Naive thymus-derived CD4-positive, alpha-beta T cell (primary cell): ENCODE measurements around the gene ZNF419. TPM values are rescaled to one million over a fixed set of nuclear protein-coding genes. Genes with fewer than 3 reads are reported as not detected.
A peak's percentile ranks its signal among the peaks of the same experiment; 100 is the strongest.
"Not testable (repeated sequence)": the region's sequence is repeated elsewhere in the genome, so short reads cannot be mapped to it uniquely, and the experiment has no call there.

Experiments used
- ATAC-seq: fragments of 150-1000 bp; cut with Tn5 transposase; 2 replicates; pipeline ENCODE4 v1.10.0; 2021; ENCODE audit warnings: mild to moderate bottlenecking, moderate library complexity
- CTCF ChIA-PET: fragments of 350-600 bp; sonication (Branson Sonifier 250); formaldehyde crosslinking; loops from one replicate; lab custom pipeline; 2021; ENCODE audit warnings: antibody characterized with exemption; lab: Charles Lee
- POLR2A ChIA-PET: fragments of 350-600 bp; sonication (Branson Sonifier 250); formaldehyde crosslinking; loops from one replicate; lab custom pipeline; 2021; ENCODE audit warnings: antibody characterized with exemption, inconsistent platforms; lab: Charles Lee
- DNase-seq, 9 donors: peaks; one replicate each; pipeline versions ENCODE4 v3.0.0 to v3.0.0-alpha.2; 2020 to 2022; ENCODE audit warnings: mixed read lengths in 1 of 9
- H3K27ac ChIP-seq: one replicate; pipeline ENCODE4 v1.7.0; 2013; ENCODE audit warnings: mild to moderate bottlenecking, low read depth, low read length, moderate library complexity
- H3K27me3 ChIP-seq, 2 donors: one replicate each; pipeline ENCODE4 v1.7.0; 2013; ENCODE audit warnings: low read length in 2 of 2, mild to moderate bottlenecking in 2 of 2, moderate library complexity in 2 of 2; ENCODE audit not compliant: control insufficient read depth in 2 of 2, insufficient read depth in 2 of 2
- H3K36me3 ChIP-seq, 3 experiments: 1 replicate in 2 of 3; 2 replicates in 1 of 3; pipeline ENCODE4 v1.7.0; 2013; ENCODE audit warnings: low read length in 3 of 3, mild to moderate bottlenecking in 3 of 3, moderate library complexity in 1 of 3; ENCODE audit not compliant: insufficient read depth in 3 of 3, control insufficient read depth in 2 of 3
- H3K4me1 ChIP-seq, 2 donors: one replicate each; pipeline ENCODE4 v1.7.0; 2013; ENCODE audit warnings: low read length in 2 of 2, mild to moderate bottlenecking in 2 of 2, moderate library complexity in 1 of 2; ENCODE audit not compliant: control insufficient read depth in 2 of 2, insufficient read depth in 2 of 2
- H3K4me3 ChIP-seq: 2 replicates; pipeline ENCODE4 v1.7.0; 2013; ENCODE audit warnings: mild to moderate bottlenecking, low read length
- H3K9me3 ChIP-seq, 3 experiments: 1 replicate in 2 of 3; 2 replicates in 1 of 3; pipeline ENCODE4 v1.7.0; 2013; ENCODE audit warnings: low read length in 3 of 3; ENCODE audit not compliant: control insufficient read depth in 2 of 3
- H3K27ac Mint-ChIP-seq, 9 donors: one replicate each; pipeline ENCODE4 v1.8.0; 2020 to 2022; ENCODE audit warnings: mixed read lengths in 9 of 9, mild to moderate bottlenecking in 8 of 9, moderate library complexity in 5 of 9, inconsistent platforms in 2 of 9
- H3K27me3 Mint-ChIP-seq, 5 donors: one replicate each; pipeline ENCODE4 v1.8.0; 2021 to 2022; ENCODE audit warnings: mixed read lengths in 5 of 5, mild to moderate bottlenecking in 1 of 5
- H3K36me3 Mint-ChIP-seq, 5 donors: one replicate each; pipeline ENCODE4 v1.8.0; 2020 to 2022; ENCODE audit warnings: mixed read lengths in 5 of 5, mild to moderate bottlenecking in 3 of 5, inconsistent platforms in 1 of 5
- H3K4me1 Mint-ChIP-seq, 7 donors: one replicate each; pipeline ENCODE4 v1.8.0; 2020 to 2022; ENCODE audit warnings: mixed read lengths in 7 of 7, mild to moderate bottlenecking in 3 of 7, inconsistent platforms in 1 of 7
- H3K4me3 Mint-ChIP-seq, 10 donors: one replicate each; pipeline ENCODE4 v1.8.0; 2020 to 2022; ENCODE audit warnings: mild to moderate bottlenecking in 10 of 10, mixed read lengths in 10 of 10, moderate library complexity in 6 of 10, inconsistent platforms in 2 of 10
- H3K9me3 Mint-ChIP-seq, 11 donors: one replicate each; pipeline ENCODE4 v1.8.0; 2020 to 2022; ENCODE audit warnings: mixed read lengths in 11 of 11, mild to moderate bottlenecking in 4 of 11, inconsistent platforms in 1 of 11, moderate library complexity in 1 of 11
- intact Hi-C, 2 donors: fragments of 100-400 bp; cut with micrococcal nuclease; formaldehyde crosslinking; loops; one replicate each; pipeline ENCODE4 v1.15.1; 2023
- polyA plus RNA-seq, 2 donors: library from polyadenylated mRNA; unstranded; fragments of 300-500 nt; fragmentation: Illumina TruSeq; gene quantifications; one replicate each; pipeline ENCODE4 v1.2.3, GENCODE V29; 2021
- total RNA-seq, 6 experiments: library from RNA in 5 of 6; stranded (reverse) in 5 of 6; gene quantifications; 1 replicate in 5 of 6; 2 replicates in 1 of 6; pipeline ENCODE4 v1.2.3 and lab custom pipeline; 2021 to 2026

ZNF419 gene
- total and polyA plus RNA-seq, 7 experiments from 2014 or later: 7.0 to 27.6 (median 11.7) TPM

DNA sequence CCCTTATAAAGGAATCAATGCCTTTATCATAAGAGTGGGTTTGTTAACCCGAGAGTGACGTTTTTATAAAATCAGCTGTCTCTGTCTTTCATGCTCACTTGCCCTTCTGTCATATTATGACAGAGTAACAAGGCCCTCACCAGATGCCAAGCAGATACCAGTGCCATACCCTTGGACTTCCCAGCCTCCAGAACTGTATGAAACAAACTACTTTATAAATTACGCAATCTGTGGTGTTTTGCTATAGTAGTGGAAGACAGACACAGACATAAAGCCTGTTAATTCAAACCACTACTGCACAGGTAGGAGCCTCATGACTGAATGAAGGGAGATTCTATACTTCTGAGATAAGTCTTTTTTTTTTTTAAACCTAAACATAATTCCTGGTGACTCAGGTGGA lies 35.2 kb upstream of the ZNF419 start:
- no peaks in the 10 kb centered on the region for H3K27me3 ChIP-seq
- ChIA-PET POLR2A (no interaction called here), CTCF (no interaction called here)
- peaks cover 0 to 3% (median 0%) of the 10 kb centered on the region in 3 experiments for H3K36me3 ChIP-seq
- DNase-seq (no peak), ATAC-seq (no peak)
- H3K36me3 Mint-ChIP-seq: peaks cover 6 to 57% (median 33%) of the 10 kb centered on the region in 5 donors
- H3K9me3 ChIP-seq: peaks cover 0 to 43% (median 0%) of the 10 kb centered on the region in 3 experiments
- H3K4me3 ChIP-seq: no peak overlapping the region
- H3K27ac ChIP-seq: no peak overlapping the region
- intact Hi-C loops: no loop called here
- peaks cover 0 to 86% (median 39%) of the 10 kb centered on the region in 11 donors for H3K9me3 Mint-ChIP-seq
- no peak overlapping the region for H3K4me3 Mint-ChIP-seq
- H3K27me3 Mint-ChIP-seq: no peaks in the 10 kb centered on the region
- no peak overlapping the region for H3K27ac Mint-ChIP-seq
- H3K4me1 Mint-ChIP-seq: no peaks in the 10 kb centered on the region
- H3K4me1 ChIP-seq: no peaks in the 10 kb centered on the region

DNA sequence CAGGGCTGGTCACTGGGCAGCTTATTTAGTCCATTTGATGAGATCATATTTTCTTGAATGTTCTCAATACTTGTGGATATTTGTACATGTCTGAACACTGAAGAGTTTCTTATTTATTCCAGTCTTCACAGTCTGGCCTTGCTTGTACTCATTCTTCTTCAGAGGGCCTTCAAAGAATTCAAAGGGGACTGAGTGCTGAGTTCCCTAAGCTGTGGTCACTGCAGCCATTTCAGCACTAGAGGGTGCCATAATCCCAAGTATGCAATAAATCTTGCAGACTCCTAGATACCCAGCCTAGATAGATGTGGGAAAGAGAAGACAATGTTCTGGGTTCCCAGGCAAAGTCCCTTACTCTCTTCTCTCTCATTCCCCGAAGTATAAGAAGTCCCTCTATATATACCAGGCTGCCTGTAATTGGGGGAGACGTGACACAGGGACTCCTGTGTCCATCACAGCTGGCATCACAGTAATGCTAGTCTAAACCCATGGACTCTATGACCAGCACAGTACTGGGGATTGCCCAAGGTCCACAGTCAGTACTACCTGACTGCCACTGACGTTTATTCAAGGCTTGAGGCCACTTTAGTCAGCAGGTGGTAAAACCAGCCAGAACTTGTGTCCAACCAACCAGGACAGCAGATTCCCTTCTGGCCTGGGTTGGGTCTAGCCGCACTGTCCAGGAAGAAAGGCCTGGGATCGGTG lies 21.7 kb upstream of the ZNF419 start:
- ATAC-seq (peak; percentile 55), DNase-seq (peak in 3 of 9 donors; percentile 2 to 17 (median 8))
- Mint-ChIP-seq H3K4me3 (no peak overlapping the region), H3K9me3 (peaks cover 13 to 99% (median 64%) of the 10 kb centered on the region in 11 donors), H3K27me3 (no peaks in the 10 kb centered on the region), H3K36me3 (peaks cover 10 to 65% (median 27%) of the 10 kb centered on the region in 5 donors), H3K4me1 (peaks cover 0 to 2% (median 0%) of the 10 kb centered on the region in 7 donors), H3K27ac (no peak overlapping the region)
- ChIA-PET CTCF (no interaction called here), POLR2A (interaction anchor here (0.7 kb wide), 1 partner anchor 799 kb away, joined by 5 read pairs; no protein-coding TSS in a partner anchor)
- intact Hi-C loops: loop anchor here in 1 of 2 donors (1.0 kb wide), 1 partner anchor 689 kb away; no protein-coding TSS in a partner anchor
- no peak overlapping the region for H3K27ac ChIP-seq
- no peaks in the 10 kb centered on the region for H3K4me1 ChIP-seq
- H3K9me3 ChIP-seq: peaks cover 0 to 58% (median 14%) of the 10 kb centered on the region in 3 experiments
- no peaks in the 10 kb centered on the region for H3K27me3 ChIP-seq
- no peaks in the 10 kb centered on the region for H3K36me3 ChIP-seq
- no peak overlapping the region for H3K4me3 ChIP-seq

GRCh38 chr19:57466489-57466888 lies 21.1 kb upstream of the ZNF419 start:
- Mint-ChIP-seq H3K9me3 (peaks cover 12 to 99% (median 64%) of the 10 kb centered on the region in 11 donors), H3K4me1 (peaks cover 0 to 2% (median 0%) of the 10 kb centered on the region in 7 donors), H3K27ac (no peak overlapping the region), H3K27me3 (no peaks in the 10 kb centered on the region), H3K36me3 (peaks cover 11 to 65% (median 32%) of the 10 kb centered on the region in 5 donors), H3K4me3 (no peak overlapping the region)
- Histone ChIP-seq H3K4me3 (no peak overlapping the region), H3K27me3 (no peaks in the 10 kb centered on the region), H3K36me3 (no peaks in the 10 kb centered on the region), H3K9me3 (peaks cover 0 to 64% (median 20%) of the 10 kb centered on the region in 3 experiments), H3K27ac (no peak overlapping the region), H3K4me1 (no peaks in the 10 kb centered on the region)
- DNase-seq (no peak), ATAC-seq (no peak)
- intact Hi-C loops: no loop called here
- POLR2A ChIA-PET: no interaction called here
- CTCF ChIA-PET: no interaction called here

GRCh38 chr19:57473646-57474045 lies 13.9 kb upstream of the ZNF419 start:
- Mint-ChIP-seq H3K27ac (no peak overlapping the region), H3K36me3 (peaks cover 41 to 89% (median 69%) of the 10 kb centered on the region in 5 donors), H3K9me3 (peaks cover 16 to 100% (median 81%) of the 10 kb centered on the region in 11 donors), H3K4me3 (no peak overlapping the region), H3K4me1 (peaks cover 10 to 26% (median 19%) of the 10 kb centered on the region in 7 donors), H3K27me3 (no peaks in the 10 kb centered on the region)
- DNase-seq: no peak
- ChIA-PET CTCF (no interaction called here), POLR2A (interaction anchor here (0.7 kb wide), 1 partner anchor 44 kb away, joined by 3 read pairs; no protein-coding TSS in a partner anchor)
- Histone ChIP-seq H3K4me1 (peaks cover 5 to 12% of the 10 kb centered on the region in 2 donors), H3K27ac (no peak overlapping the region), H3K27me3 (no peaks in the 10 kb centered on the region), H3K4me3 (no peak overlapping the region), H3K36me3 (peaks cover 0 to 34% (median 13%) of the 10 kb centered on the region in 3 experiments), H3K9me3 (peaks cover 4 to 88% (median 62%) of the 10 kb centered on the region in 3 experiments)
- ATAC-seq: no peak
- intact Hi-C loops: loop anchor here in 1 of 2 donors (10.0 kb wide), 1 partner anchor 1159 kb away; the partner anchor contains the start of gene ZSCAN5A

GRCh38 chr19:57477191-57478008 lies 10.2 kb upstream of the ZNF419 start, which contains the start of gene ZNF772:
ZNF772 (minus strand) TSS chr19:57477566; CDS start chr19:57477309, 257 bp downstream.
- ChIA-PET CTCF (no interaction called here), POLR2A (interaction anchor here (0.6 to 1.4 kb wide), 4 partner anchors 9 to 88 kb away, joined by 3 to 4 read pairs (median 3); partner anchors contain the start of gene ZNF548)
- H3K27ac ChIP-seq: peak within 1 kb of the TSS; percentile 77
- peaks cover 4 to 66% (median 44%) of the 10 kb centered on the region in 3 experiments for H3K9me3 ChIP-seq
- H3K27me3 ChIP-seq: no peaks in the 10 kb centered on the region
- Mint-ChIP-seq H3K36me3 (peaks cover 41 to 63% (median 57%) of the 10 kb centered on the region in 5 donors), H3K4me3 (peak within 1 kb of the TSS; percentile 87 to 95 (median 92)), H3K27ac (peak within 1 kb of the TSS; percentile 84 to 96 (median 89)), H3K27me3 (peaks cover 0 to 7% (median 0%) of the 10 kb centered on the region in 5 donors), H3K9me3 (peaks cover 23 to 87% (median 57%) of the 10 kb centered on the region in 11 donors), H3K4me1 (peaks cover 10 to 26% (median 19%) of the 10 kb centered on the region in 7 donors)
- peaks cover 5 to 12% of the 10 kb centered on the region in 2 donors for H3K4me1 ChIP-seq
- intact Hi-C loops: loop anchor here (1.0 to 10.0 kb wide), 22 partner anchors 10 to 1163 kb away; partner anchors contain the start of genes ZNF416 (in 2 of the 2), ZNF419 (in 2 of the 2), ZNF671 (in 2 of the 2) and ZNF749 (in 2 of the 2)
- H3K36me3 ChIP-seq: peaks cover 0 to 34% (median 13%) of the 10 kb centered on the region in 3 experiments
- peak; percentile 55 to 96 (median 88) for DNase-seq
- ATAC-seq: peak; percentile 99
- peak within 1 kb of the TSS; percentile 80 for H3K4me3 ChIP-seq

DNA sequence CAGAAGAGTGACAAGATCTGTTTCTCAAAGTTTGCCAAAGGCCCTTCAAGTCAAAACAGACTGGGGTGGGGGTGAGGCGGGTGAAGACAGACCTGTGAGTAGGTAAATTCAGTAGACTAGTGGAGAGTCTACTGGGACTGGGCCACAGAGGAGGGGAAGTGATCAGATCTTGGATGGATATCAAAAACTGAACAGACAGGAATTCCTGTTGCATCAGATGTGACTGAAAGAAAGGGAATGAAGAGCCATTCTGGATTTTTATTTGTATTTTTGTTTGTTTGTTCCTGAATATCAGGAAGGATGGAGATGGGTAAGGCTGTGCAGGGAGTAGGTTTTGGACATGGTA lies 722 bp downstream of the ZNF419 start:
- ATAC-seq, H3K27me3 ChIP-seq, DNase-seq, H3K4me1 ChIP-seq, H3K27me3 Mint-ChIP-seq, H3K27ac ChIP-seq, CTCF ChIA-PET: not testable (repeated sequence)
- Mint-ChIP-seq H3K9me3 (peaks cover 25 to 75% (median 49%) of the 10 kb centered on the region in 11 donors), H3K36me3 (peaks cover 33 to 54% (median 52%) of the 10 kb centered on the region in 5 donors), H3K4me1 (peaks cover 10 to 19% (median 16%) of the 10 kb centered on the region in 7 donors), H3K4me3 (peak overlapping the region; percentile 60 to 92 (median 76)), H3K27ac (peak overlapping the region in 7 of 9 donors; percentile 1 to 80 (median 63))
- Histone ChIP-seq H3K9me3 (peaks cover 0 to 15% (median 12%) of the 10 kb centered on the region in 3 experiments), H3K36me3 (peaks cover 7 to 33% (median 11%) of the 10 kb centered on the region in 3 experiments), H3K4me3 (peak overlapping the region; percentile 38)
- POLR2A ChIA-PET: interaction anchor here (1.5 kb wide), 2 partner anchors 11 to 514 kb away, joined by 3 to 9 read pairs; partner anchors contain the start of genes ZNF606 and ZNF773
- intact Hi-C loops: loop anchor here (5.0 to 10.0 kb wide), 3 partner anchors 144 to 897 kb away; partner anchors contain the start of genes RPS5 (in 1 of the 2), ZNF211 (in 1 of the 2), ZNF329 (in 1 of the 2) and ZNF837 (in 1 of the 2)
